PC-9 (cell line): ENCODE measurements around the gene CR1. TPM values are rescaled to one million over a fixed set of nuclear protein-coding genes. Genes with fewer than 3 reads are reported as not detected.

Experiments used
- BruUV-seq: library from RNA; stranded (reverse); fragments of 400-500 nt; replicated peaks from 2 replicates; lab custom pipeline; 2021; lab: Mats Ljungman, UMichigan
- CTCF ChIA-PET: fragments of 300-600 bp; sonication (Branson Sonifier 250); formaldehyde crosslinking; loops from one replicate; lab custom pipeline; 2022; ENCODE audit warnings: antibody characterized with exemption; lab: Charles Lee
- POLR2A ChIA-PET: fragments of 300-600 bp; sonication (Branson Sonifier 250); formaldehyde crosslinking; loops from one replicate; lab custom pipeline; 2022; ENCODE audit warnings: antibody characterized with exemption; ENCODE audit not compliant: unreplicated experiment; lab: Charles Lee
- DNase-seq, 2 experiments: peaks; one replicate each; pipeline versions ENCODE4 v3.0.0 to v3.0.0-alpha.2; 2015 to 2022; ENCODE audit warnings: mixed read lengths in 1 of 2
- H2AFZ ChIP-seq: fragments of 200-600 bp; sonication (generic); 2 replicates; pipeline ENCODE4 v1.8.1; 2017; ENCODE audit warnings: antibody characterized with exemption
- H3F3A ChIP-seq: fragments of 200-600 bp; sonication (generic); 2 replicates; pipeline ENCODE4 v1.8.1; 2017; ENCODE audit warnings: antibody characterized with exemption, mild to moderate bottlenecking, low read depth; ENCODE audit not compliant: insufficient read depth
- H3K27ac ChIP-seq: fragments of 200-600 bp; sonication (generic); 2 replicates; pipeline ENCODE4 v1.6.1; 2016; ENCODE audit warnings: mixed run types
- H3K27me3 ChIP-seq: fragments of 200-600 bp; sonication (generic); 2 replicates; pipeline ENCODE4 v1.6.1; 2016; ENCODE audit warnings: low read depth, mixed run types; ENCODE audit not compliant: insufficient read depth
- H3K36me3 ChIP-seq: fragments of 200-600 bp; sonication (generic); 2 replicates; pipeline ENCODE4 v1.6.1; 2016; ENCODE audit warnings: low read depth, mixed run types
- H3K4me1 ChIP-seq: fragments of 200-600 bp; sonication (generic); replicated peaks from 2 replicates; pipeline ENCODE4 v1.6.1; 2016; ENCODE audit warnings: mixed run types; ENCODE audit not compliant: insufficient read depth
- H3K4me2 ChIP-seq: fragments of 200-600 bp; sonication (generic); 2 replicates; pipeline ENCODE4 v1.6.1; 2017; ENCODE audit warnings: mixed run types
- H3K4me3 ChIP-seq: fragments of 200-600 bp; sonication (generic); 2 replicates; pipeline ENCODE4 v1.6.1; 2016; ENCODE audit warnings: mixed run types
- H3K79me2 ChIP-seq: fragments of 200-600 bp; sonication (generic); 2 replicates; pipeline ENCODE4 v1.6.1; 2017; ENCODE audit warnings: low read depth, mixed run types
- H3K9me2 ChIP-seq: fragments of 200-600 bp; sonication (generic); 2 replicates; pipeline ENCODE4 v1.8.1; 2017; ENCODE audit warnings: mild to moderate bottlenecking; ENCODE audit not compliant: insufficient read depth
- H3K9me3 ChIP-seq: fragments of 200-600 bp; sonication (generic); 2 replicates; pipeline ENCODE4 v1.8.1; 2016; ENCODE audit warnings: low read depth; ENCODE audit not compliant: insufficient read depth
- H4K20me1 ChIP-seq: fragments of 200-600 bp; sonication (generic); 2 replicates; pipeline ENCODE4 v1.8.1; 2017; ENCODE audit not compliant: insufficient read depth
- CTCF ChIP-seq: fragments of 200-600 bp; sonication (generic); conservative IDR thresholded peaks from 2 replicates; pipeline ENCODE4 v1.6.1; 2017; ENCODE audit warnings: mixed run types, antibody characterized with exemption, mild to moderate bottlenecking, moderate library complexity
- EZH2 ChIP-seq: fragments of 200-600 bp; sonication (generic); IDR thresholded peaks from 2 replicates; pipeline ENCODE4 v1.8.0; 2017; ENCODE audit warnings: antibody characterized with exemption, low read depth
- intact Hi-C: fragments of 100-400 bp; cut with micrococcal nuclease; formaldehyde crosslinking; loops from one replicate; pipeline ENCODE4 v1.10.0; 2022; ENCODE audit not compliant: unreplicated experiment
- total RNA-seq: library from RNA; stranded (reverse); gene quantifications from 2 replicates; pipeline ENCODE4 v1.2.3, GENCODE V29; 2021

The CR1 gene
- total RNA-seq, 1 experiment from 2014 or later = not detected

- Histone ChIP-seq H3F3A (no peaks in the 10 kb centered on the region), H4K20me1 (no peaks in the 10 kb centered on the region), H3K4me3 (peak within 1 kb of the TSS; percentile 66), H3K9me2 (no peaks in the 10 kb centered on the region), H3K79me2 (no peaks in the 10 kb centered on the region), H3K27ac (no peak within 1 kb of the TSS), H3K36me3 (no peaks in the 10 kb centered on the region), H2AFZ (peak within 1 kb of the TSS; percentile 87), H3K4me2 (peak within 1 kb of the TSS; percentile 88), H3K27me3 (peaks cover 9% of the 10 kb centered on the region; the same call in 1 of the 2 replicates), H3K9me3 (no peaks in the 10 kb centered on the region), H3K4me1 (peaks cover 9% of the 10 kb centered on the region)
- peak; percentile 58 to 59 for DNase-seq
- TF ChIP-seq EZH2 = no peak
- peak; percentile 51; the same call in 1 of the 2 replicates for TF ChIP-seq CTCF
- POLR2A ChIA-PET = interaction anchor here (0.5 to 0.6 kb wide), 3 partner anchors 27 to 65 kb away, joined by 3 to 8 read pairs (median 3); no protein-coding TSS in a partner anchor
- intact Hi-C loops = no loop called here
- CTCF ChIA-PET = interaction anchor here (0.6 kb wide), 1 partner anchor 48 kb away, joined by 3 read pairs; no protein-coding TSS in a partner anchor
- no TSS peak for BruUV-seq
These were observed 41.7 kb upstream of the CR1 start, which contains the start of gene CR2 for GRCh38 chr1:207454046-207454964. TSS of gene CR2 (plus strand) at chr1:207454328. CDS start at chr1:207454419, 91 bp downstream.

- Histone ChIP-seq H3K4me3 (peak overlapping the region; percentile 66), H2AFZ (peak overlapping the region; percentile 87), H3K4me1 (peaks cover 9% of the 10 kb centered on the region), H3F3A (no peaks in the 10 kb centered on the region), H3K79me2 (no peaks in the 10 kb centered on the region), H3K9me2 (no peaks in the 10 kb centered on the region), H3K27ac (no peak overlapping the region), H4K20me1 (no peaks in the 10 kb centered on the region), H3K4me2 (peak overlapping the region; percentile 88), H3K27me3 (no peaks in the 10 kb centered on the region; the same call in 1 of the 2 replicates), H3K9me3 (no peaks in the 10 kb centered on the region), H3K36me3 (no peaks in the 10 kb centered on the region)
- no peak for DNase-seq
- TF ChIP-seq CTCF = no peak
- no peak for TF ChIP-seq EZH2
- POLR2A ChIA-PET = interaction anchor here (0.6 kb wide), 1 partner anchor 64 kb away, joined by 8 read pairs; no protein-coding TSS in a partner anchor
- intact Hi-C loops = no loop called here
- BruUV-seq = no TSS peak
- CTCF ChIA-PET = no interaction called here
These were observed 40.7 kb upstream of the CR1 start for GRCh38 chr1:207455183-207455754.

- H2AFZ ChIP-seq = no peak overlapping the region
- ChIA-PET POLR2A (no interaction called here), CTCF (no interaction called here)
- H3K27me3 ChIP-seq = no peaks in the 10 kb centered on the region
- no TSS peak for BruUV-seq
- H3K9me3 ChIP-seq = no peaks in the 10 kb centered on the region
- H3K4me3 ChIP-seq = no peak overlapping the region
- H3F3A ChIP-seq = no peaks in the 10 kb centered on the region
- no peak for DNase-seq
- no peaks in the 10 kb centered on the region for H3K9me2 ChIP-seq
- no peaks in the 10 kb centered on the region for H3K79me2 ChIP-seq
- H3K4me2 ChIP-seq = no peak overlapping the region
- no peak overlapping the region for H3K27ac ChIP-seq
- no peaks in the 10 kb centered on the region for H3K36me3 ChIP-seq
- intact Hi-C loops = no loop called here
- no peaks in the 10 kb centered on the region for H4K20me1 ChIP-seq
- peaks cover 9% of the 10 kb centered on the region for H3K4me1 ChIP-seq
- TF ChIP-seq CTCF (no peak), EZH2 (no peak)
These were observed 37.5 kb upstream of the CR1 start for GRCh38 chr1:207458414-207458813.
